ENCODE results near the gene SAMD4A.

Gene SAMD4A

DNA sequence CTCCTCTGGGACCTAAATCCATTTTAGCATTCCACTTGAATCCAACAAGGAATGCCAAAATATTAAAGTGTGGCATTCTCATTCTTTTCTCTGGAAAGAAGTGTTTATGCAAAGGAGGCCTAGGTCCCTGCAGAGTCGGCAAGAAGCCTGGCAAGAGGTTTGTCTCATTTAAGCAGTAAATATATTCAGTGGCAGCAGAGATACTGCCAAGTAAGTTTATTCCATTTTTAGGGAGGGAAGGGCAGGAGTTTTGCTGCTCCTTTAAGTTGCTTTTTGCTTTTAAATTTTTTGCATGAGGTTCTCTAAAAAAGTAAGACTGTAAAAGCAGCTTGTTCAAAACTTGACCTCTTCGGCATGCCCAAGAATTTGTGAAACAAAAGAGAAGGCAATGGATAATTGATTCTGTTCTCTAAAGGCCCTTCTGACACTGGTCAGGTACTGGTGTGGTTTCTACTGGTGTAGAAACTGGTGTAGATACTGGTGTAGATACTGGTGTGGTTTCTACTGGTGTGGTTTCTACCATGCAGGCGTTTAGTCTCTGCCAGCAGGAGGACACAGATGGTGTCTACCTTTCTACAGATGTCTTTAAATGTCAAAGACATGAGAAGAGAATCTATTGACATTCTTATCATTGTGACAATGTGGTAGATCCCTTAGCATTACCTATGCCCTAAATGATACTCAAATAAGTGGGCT lies 107.3 kb downstream of the SAMD4A start:
- DNase-seq (ENCODE audit: insufficient read length, low spot score) (no peak), FAIRE-seq (no peak)
- no peak for TF ChIP-seq POLR2A (IDR thresholded peaks at IDR 0.05; ENCODE audit: low read depth, low read length)

DNA sequence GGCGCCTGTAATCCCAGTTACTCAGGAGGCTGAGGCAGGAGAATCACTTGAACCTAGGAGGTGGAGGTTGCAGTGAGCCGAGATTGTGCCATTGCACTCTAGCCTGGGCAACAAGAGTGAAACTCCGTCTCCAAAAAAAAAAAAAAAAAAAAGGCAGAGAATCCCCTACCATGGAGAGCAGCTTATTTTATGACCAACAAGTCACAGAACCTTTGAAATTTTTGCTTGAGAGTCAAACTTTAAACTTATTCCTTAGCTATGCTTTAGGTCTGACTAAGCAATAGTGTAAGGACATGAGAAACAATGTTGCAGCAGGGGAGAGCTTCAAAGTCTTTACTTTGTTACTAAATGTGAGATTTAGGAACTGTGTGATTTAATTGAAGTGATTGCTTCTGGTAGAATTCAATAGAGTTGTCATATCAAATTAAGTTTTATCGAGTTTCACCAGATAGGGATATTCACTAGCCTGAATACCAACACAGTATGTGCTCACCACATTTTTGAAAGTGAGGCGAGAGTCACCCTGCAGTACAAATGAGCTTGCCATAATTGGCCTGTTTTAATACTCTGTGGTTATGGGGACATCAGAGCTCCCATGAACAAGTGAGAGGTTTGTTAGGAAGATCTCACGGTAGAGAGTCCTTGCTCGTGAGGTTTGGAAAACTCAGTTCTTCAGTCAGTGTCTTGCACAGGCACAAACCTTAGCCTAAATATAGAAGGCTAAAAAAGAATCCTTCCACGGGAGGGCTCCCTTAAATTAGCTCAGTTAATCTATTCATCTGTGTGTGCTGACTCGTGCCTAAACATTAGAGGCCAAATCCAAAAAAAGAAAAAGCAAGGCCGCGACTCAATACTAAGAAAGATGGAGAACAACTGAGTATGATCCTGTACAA lies 108.6 kb downstream of the SAMD4A start:
- DNase-seq (ENCODE audit: insufficient read length, low spot score) (no peak), FAIRE-seq (no peak)
- no peak for TF ChIP-seq POLR2A (IDR thresholded peaks at IDR 0.05; ENCODE audit: low read depth, low read length)

DNA sequence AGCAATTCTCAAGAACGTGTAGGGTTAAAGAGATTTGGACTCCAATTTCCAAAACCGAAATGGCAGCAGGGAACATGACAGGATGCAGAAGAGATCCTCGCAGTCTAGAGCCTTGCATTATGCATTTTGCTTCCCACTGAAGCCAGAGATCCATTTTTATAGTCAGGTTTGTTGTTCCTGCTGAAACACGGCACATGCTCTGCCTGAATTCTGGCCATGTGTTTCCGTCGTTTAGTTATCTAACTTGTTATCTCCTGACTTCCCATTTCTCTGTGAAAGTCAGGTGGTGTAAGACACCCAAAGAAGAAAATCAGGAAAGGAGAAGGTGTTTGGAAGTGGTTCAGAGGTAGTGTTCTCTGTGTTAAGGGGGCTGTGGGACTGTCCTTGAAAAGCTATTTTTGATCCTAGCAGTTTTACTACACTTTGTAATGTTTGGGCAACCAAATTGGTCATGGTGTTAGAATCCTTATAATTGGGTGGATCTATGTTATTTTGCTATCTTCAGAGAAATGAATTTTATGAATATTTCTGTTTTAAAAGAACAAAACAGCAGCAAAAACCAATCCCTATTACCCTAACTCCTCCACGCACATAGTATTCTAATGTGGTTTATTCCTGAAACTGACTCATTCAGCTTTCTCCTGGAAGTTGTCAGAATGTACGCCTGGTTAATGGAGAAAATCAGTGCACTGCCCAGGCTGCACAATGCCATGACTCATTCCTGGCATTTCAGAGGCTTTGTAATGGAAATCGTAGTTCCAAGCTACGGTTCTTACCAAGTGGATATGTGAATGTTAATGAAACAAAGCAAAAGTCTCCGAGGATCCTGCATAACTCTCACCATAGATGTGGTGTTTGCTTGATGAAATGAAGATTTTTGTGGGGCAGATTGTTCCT lies 110.1 kb downstream of the SAMD4A start:
- no peak for TF ChIP-seq POLR2A (IDR thresholded peaks at IDR 0.05; ENCODE audit: low read depth, low read length)
- FAIRE-seq = peak; percentile 97
- DNase-seq (ENCODE audit: insufficient read length, low spot score) = peak; percentile 50

DNA sequence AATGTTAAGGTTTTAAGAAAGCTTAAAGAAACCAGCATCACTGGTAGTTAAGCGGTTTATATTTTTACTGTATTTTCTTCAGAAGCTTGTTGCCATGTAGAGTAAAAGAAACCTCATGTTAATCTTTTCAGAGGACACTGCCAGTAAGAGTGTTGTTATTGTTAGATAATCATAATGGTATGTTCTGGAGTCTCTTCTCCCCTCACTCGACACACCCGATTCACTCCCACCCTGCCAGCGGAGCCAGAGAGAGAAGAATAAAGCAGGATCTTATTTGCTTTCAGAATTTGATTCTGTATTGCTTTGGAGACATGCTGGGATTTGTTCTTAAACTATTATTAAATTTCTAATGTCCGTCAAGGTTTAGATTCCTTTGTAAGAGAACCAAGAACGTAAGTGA lies 113.7 kb downstream of the SAMD4A start:
- TF ChIP-seq POLR2A (IDR thresholded peaks at IDR 0.05; ENCODE audit: low read depth, low read length) = no peak
- no peak for FAIRE-seq

DNA sequence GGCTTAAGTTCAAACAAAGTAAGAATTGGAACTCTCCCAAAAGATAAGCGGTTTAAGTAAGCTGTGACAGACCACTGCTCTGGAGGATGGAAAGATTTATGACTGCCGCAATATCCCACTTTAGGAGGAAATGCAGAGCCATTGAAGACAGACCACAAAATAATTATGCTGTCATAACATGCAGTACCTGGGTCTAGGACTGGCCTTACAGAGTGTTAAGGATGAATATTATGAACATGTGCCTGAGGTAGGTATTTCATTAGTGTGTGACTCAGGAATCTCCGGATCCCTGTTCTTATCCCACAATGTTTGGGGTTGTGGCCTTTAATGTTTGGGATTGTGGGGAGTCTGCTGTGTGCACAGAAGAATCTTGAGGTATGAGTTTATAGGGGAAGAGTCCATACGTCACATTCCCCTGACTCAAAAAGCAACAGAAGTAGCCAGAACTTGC lies 114.9 kb downstream of the SAMD4A start:
- FAIRE-seq (no peak), DNase-seq (ENCODE audit: insufficient read length, low spot score) (no peak)
- TF ChIP-seq POLR2A (IDR thresholded peaks at IDR 0.05; ENCODE audit: low read depth, low read length) = no peak

More for the DNA sequence above, 113.7 kb downstream of the SAMD4A start:
- no peak for DNase-seq (ENCODE audit: insufficient read length, low spot score)

DNA sequence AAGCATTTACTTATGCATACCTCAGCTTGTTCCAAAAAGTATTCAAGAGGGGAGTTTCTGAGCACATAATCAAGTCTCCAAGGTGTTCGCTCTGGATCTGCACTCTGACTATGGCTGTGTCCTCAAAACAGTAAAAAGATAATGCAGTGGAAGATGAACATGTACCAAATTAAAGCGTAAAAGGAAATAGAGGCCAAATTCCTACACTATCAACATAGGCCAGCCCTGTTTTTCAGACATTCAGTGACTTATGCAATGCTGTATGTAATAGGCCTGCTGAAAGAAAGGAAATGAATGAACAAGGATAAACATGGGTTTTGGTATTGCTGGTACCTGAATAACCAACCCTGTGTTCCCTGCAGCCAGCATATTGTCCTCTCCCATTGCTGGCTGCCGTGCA lies 115.7 kb downstream of the SAMD4A start:
- DNase-seq (ENCODE audit: insufficient read length, low spot score) (no peak), FAIRE-seq (no peak)
- TF ChIP-seq POLR2A (IDR thresholded peaks at IDR 0.05; ENCODE audit: low read depth, low read length) = no peak

DNA sequence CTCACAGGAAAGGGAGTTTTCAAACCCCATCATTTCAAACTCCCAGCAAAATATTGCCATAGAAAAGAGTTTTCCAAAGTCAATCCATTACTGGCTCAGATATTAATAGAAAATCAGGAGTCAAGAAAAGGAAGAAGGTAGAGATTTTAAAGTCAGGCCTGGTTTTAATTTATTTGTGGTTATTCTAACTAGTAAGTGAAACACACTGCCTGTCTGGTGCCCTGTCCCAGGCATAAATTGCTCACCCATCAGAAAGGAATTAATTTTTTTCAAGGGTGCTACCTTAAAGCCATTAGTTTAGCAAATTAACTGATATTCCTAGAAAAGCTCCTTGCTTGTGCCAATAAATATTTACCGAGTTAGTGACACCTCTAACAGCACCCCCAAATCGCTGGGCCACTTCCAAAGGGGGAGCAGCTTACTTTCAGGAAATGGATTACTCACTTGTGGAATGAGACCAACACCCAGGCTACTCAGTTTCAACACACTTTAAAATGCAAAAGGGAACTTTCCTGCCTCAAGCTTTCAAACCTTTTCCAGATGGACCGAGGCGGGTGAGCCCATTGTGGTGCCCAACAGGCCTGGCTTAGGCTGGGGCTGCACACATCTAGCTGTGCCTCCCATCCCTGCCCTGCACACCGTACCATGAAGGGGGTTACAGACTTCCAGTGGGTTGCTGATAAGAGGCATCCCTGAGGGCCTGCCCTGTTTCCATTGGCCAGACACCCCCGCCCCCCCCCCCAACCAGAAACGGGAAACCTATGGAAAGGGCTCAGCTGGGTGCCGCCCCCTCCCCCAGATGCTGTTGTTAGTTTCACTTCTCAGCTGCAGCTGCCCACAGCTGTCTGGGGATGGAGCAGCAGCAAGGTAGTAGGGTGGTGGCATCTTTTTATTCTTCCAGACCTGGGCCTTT lies 117.2 kb downstream of the SAMD4A start:
- FAIRE-seq = peak; percentile 70
- DNase-seq (ENCODE audit: insufficient read length, low spot score) = no peak
- TF ChIP-seq POLR2A (IDR thresholded peaks at IDR 0.05; ENCODE audit: low read depth, low read length) = no peak

DNA sequence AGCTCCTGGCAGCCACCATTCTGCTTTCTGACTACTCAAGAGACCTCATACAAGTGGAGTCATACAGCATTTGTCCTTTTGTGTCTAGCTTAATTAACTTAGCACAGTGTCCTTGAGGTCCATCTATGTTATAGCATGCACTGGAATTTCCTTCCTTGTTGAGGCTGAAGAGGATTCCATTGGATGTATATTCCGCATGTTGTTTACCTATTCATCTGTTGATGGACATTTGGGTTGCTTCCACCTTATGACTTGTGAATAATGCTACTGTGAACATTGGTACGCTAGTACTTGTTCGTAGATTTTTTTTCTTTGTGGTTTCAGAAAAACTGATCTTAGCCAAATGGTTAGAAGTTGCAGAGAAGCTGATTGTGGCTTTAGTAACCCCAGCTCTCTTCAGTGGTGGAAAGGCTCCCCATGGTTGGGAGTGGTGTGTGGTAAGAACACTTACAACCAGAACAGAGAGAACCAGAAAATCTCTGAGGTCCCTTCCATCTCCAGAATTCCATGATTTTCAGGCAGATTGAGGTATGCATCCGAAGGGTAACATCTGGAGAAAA lies 118.4 kb downstream of the SAMD4A start:
- TF ChIP-seq POLR2A (IDR thresholded peaks at IDR 0.05; ENCODE audit: low read depth, low read length) = no peak
- DNase-seq (ENCODE audit: insufficient read length, low spot score) = no peak
- FAIRE-seq = no peak

DNA sequence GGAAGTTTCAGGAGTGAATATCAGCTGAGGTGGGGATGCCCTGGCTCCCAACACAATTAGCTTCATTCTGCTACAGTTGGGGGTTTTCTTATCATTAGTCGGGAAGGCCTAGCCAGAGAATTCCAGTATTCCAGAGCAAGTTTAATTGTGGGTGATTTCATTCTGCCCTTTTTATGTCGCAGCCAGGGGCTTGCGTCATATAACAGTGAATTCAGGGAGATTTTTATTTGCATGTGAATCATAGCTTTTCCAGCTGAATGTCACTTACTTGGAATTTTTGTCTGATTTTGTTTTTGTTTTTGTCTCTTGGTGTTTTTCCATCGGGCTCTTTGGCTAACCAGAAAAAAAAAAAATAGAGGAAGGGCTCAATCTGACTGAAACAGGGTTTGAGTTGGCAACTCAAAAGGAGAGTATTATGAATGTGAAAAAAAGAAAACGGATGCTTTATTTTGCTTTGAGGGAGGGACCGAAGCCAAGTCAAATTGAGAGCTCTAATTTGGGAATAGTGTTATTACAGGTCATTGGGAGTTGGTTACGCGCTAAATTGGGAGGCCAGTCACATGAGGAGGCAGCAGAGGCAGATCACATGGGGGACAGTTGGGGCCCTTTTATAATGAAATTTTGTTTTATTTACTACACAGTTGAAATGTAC lies 119.4 kb downstream of the SAMD4A start:
- no peak for TF ChIP-seq POLR2A (IDR thresholded peaks at IDR 0.05; ENCODE audit: low read depth, low read length)

DNA sequence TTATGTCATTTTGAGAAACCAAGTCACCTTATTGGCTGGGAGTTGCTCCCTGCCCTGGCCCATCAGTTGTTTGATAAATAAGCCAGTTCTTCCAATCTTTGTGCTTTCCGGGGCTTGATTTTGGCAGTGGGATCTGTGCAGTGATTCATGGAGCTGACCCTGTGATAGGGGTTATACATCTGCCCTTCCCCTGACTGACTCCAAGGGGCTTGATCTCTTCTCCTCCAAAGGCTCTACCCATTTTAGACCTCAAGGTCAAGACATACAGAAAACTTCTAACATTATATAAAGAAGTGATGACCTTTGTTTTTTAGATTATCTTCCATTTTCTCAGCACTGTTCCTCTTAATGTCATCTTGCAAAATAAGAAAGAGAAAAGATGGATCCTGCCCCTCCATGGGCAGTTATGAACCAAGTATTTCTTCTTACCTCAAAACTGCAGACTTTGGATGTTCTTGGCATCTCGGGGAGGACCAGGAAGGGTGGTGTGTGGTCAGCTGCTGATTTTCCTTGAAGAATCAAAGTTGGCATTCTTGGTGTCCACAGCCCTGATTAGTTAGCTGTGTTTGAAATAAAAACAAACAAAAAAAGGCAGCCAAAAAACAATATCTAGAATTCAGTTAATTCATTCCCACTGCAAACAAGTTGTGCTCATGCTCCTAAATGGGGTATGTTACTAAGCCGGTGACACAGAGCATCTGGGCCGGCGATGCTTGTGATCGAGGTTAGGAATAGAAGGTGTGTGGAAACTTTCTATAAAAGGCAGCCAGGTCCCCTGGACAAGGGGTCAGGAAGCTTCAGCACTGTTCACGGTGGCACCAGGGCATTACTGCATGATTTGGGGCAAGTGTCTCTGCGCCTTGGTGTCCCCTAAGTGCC lies 120.2 kb downstream of the SAMD4A start:
- TF ChIP-seq POLR2A (IDR thresholded peaks at IDR 0.05; ENCODE audit: low read depth, low read length) = no peak
- FAIRE-seq (no peak), DNase-seq (ENCODE audit: insufficient read length, low spot score) (no peak)

More for the DNA sequence above, 119.4 kb downstream of the SAMD4A start:
- no peak for FAIRE-seq
- peak; percentile 17 for DNase-seq (ENCODE audit: insufficient read length, low spot score)

DNA sequence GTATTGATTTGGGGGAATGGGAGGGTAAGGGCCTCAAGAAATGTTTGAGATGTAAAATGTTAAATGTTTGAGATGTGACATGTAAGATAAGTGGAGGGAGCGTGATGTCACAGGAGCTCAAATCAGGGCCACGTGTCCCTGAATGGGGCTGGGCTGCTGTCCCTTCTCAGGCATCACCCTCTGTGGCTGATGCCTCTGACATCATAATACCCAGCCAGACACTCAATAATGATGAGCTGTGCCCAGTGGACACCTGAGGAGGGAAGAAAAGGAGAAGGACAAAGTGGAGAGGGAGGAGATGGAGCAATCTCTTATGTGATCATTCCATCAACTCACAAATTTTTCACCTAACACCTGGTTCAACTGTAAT lies 120.8 kb downstream of the SAMD4A start:
- no peak for DNase-seq (ENCODE audit: insufficient read length, low spot score)
- no peak for FAIRE-seq
- no peak for TF ChIP-seq POLR2A (IDR thresholded peaks at IDR 0.05; ENCODE audit: low read depth, low read length)

Measured in H54 (cell line).